Measurements from ENCODE around the gene FBXL19. TPM values are rescaled to one million over a fixed set of nuclear protein-coding genes. Genes with fewer than 3 reads are reported as not detected.

Gene FBXL19
- polyA plus RNA-seq, 2 of the 4 experiments (the other 2 are of a cell fraction) = 5.6 to 21.5 TPM

- Histone ChIP-seq H3K4me3 (no peak overlapping the region), H3K4me2 (no peak overlapping the region), H3K27ac (no peak overlapping the region), H3K4me1 (peaks cover 2% of the 10 kb centered on the region; the same call in 1 of the 3 replicates), H3K9me3 (no peaks in the 10 kb centered on the region)
- no peak for TF ChIP-seq REST (IDR thresholded peaks at IDR 0.05)
- FAIRE-seq (no peak), ATAC-seq (no peak), DNase-seq (ENCODE audit: low read depth in 1 of 2, low spot score in 1 of 2) (no peak)
- 94% methylated on average over 12 of the region's 15 CpGs for WGBS (ENCODE audit: missing lambda C conversion rate)
- POLR2A ChIA-PET = no interaction called here
- CTCF ChIA-PET = interaction anchor here (7.8 kb wide), 1 partner anchor 164 kb away, joined by 78 read pairs; no protein-coding TSS in a partner anchor
Observed at GRCh38 chr16:30980023-30980371, 56.6 kb downstream of the FBXL19 start.

GRCh38 chr16:30980434-30980833 lies 57.1 kb downstream of the FBXL19 start:
- ATAC-seq (no peak), DNase-seq (ENCODE audit: low read depth in 1 of 2, low spot score in 1 of 2) (no peak), FAIRE-seq (no peak)
- TF ChIP-seq RNF2 (IDR thresholded peaks at IDR 0.05; ENCODE audit: borderline replicate concordance, low read depth) = no peak
- no peak for TF ChIP-seq ESRRA (IDR thresholded peaks at IDR 0.05; ENCODE audit: borderline replicate concordance, low read length)
- 90% methylated on average over 21 of the region's 29 CpGs for WGBS (ENCODE audit: missing lambda C conversion rate)
- H3K9me3 ChIP-seq = no peaks in the 10 kb centered on the region
- POLR2A ChIA-PET = no interaction called here
- H3K27ac ChIP-seq = no peak overlapping the region
- H3K4me1 ChIP-seq = peaks cover 7% of the 10 kb centered on the region
- H3K4me2 ChIP-seq = no peak overlapping the region
- CTCF ChIA-PET = interaction anchor here (0.7 to 7.8 kb wide), 3 partner anchors 116 to 463 kb away, joined by 3 to 97 read pairs (median 78); partner anchors contain the start of gene VKORC1
- H3K4me3 ChIP-seq = no peak overlapping the region

GRCh38 chr16:30980959-30981358 lies 57.6 kb downstream of the FBXL19 start:
- ChIA-PET CTCF (interaction anchor here (0.7 to 7.8 kb wide), 4 partner anchors 116 to 480 kb away, joined by 3 to 97 read pairs (median 41); partner anchors contain the start of gene VKORC1), POLR2A (no interaction called here)
- H3K4me3 ChIP-seq = no peak overlapping the region
- no peak for FAIRE-seq
- no peak for ATAC-seq
- no peak overlapping the region for H3K27ac ChIP-seq
- peaks cover 12% of the 10 kb centered on the region for H3K4me1 ChIP-seq
- DNase-seq (ENCODE audit: low read depth in 1 of 2, low spot score in 1 of 2) = no peak
- WGBS (ENCODE audit: missing lambda C conversion rate) = 97% methylated on average over 14 of the region's 14 CpGs
- no peak for TF ChIP-seq TP53 (CRISPR knock-in tag; IDR thresholded peaks at IDR 0.05)
- no peak for TF ChIP-seq NR3C1 (IDR thresholded peaks at IDR 0.05)
- no peak for TF ChIP-seq JUNB (IDR thresholded peaks at IDR 0.05)
- TF ChIP-seq BCL3 (IDR thresholded peaks at IDR 0.05) = no peak
- no peak for TF ChIP-seq ELK1 (IDR thresholded peaks at IDR 0.05; ENCODE audit: low read depth, low read length)
- TF ChIP-seq ZSCAN20 (CRISPR knock-in tag; IDR thresholded peaks at IDR 0.05) = no peak
- no peak for TF ChIP-seq KDM5A (IDR thresholded peaks at IDR 0.05)
- TF ChIP-seq CHD4 (IDR thresholded peaks at IDR 0.05; ENCODE audit: borderline replicate concordance) = no peak
- no peak for TF ChIP-seq NPAS2 (CRISPR knock-in tag; IDR thresholded peaks at IDR 0.05; ENCODE audit: borderline replicate concordance)
- TF ChIP-seq CTCF (IDR thresholded peaks at IDR 0.05) = no peak
- no peak for TF ChIP-seq RCOR1 (IDR thresholded peaks at IDR 0.05; ENCODE audit: low read depth, low read length)
- TF ChIP-seq CBX8 (IDR thresholded peaks at IDR 0.05) = no peak
- no peak for TF ChIP-seq E2F6 (IDR thresholded peaks at IDR 0.05; ENCODE audit: borderline replicate concordance, low read depth)
- no peak for TF ChIP-seq EHF (CRISPR knock-in tag; IDR thresholded peaks at IDR 0.05)
- no peak for TF ChIP-seq USF2 (IDR thresholded peaks at IDR 0.05)
- TF ChIP-seq SREBF2 (IDR thresholded peaks at IDR 0.05) = no peak
- no peak for TF ChIP-seq FOSB (CRISPR knock-in tag; IDR thresholded peaks at IDR 0.05)
- no peak for TF ChIP-seq FOXS1 (CRISPR knock-in tag; IDR thresholded peaks at IDR 0.05)
- no peaks in the 10 kb centered on the region for H3K9me3 ChIP-seq
- no peak overlapping the region for H3K4me2 ChIP-seq

All from A549 (cell line).